Rectal smooth muscle tissue (tissue), 1 donor: Measurements from ENCODE around the gene GJC2.
"Not testable (repeated sequence)": the region's sequence is repeated elsewhere in the genome, so short reads cannot be mapped to it uniquely, and the experiment has no call there.

Experiments
- H3K27ac ChIP-seq: one replicate; pipeline ENCODE4 v1.7.0; 2013; ENCODE audit warnings: low read depth, low read length, inconsistent platforms
- H3K27me3 ChIP-seq: one replicate; pipeline ENCODE4 v1.7.0; 2013; ENCODE audit warnings: low read length; ENCODE audit not compliant: control insufficient read depth, insufficient read depth
- H3K36me3 ChIP-seq: one replicate; pipeline ENCODE4 v1.7.0; 2013; ENCODE audit warnings: low read length; ENCODE audit not compliant: control insufficient read depth, insufficient read depth
- H3K4me1 ChIP-seq: one replicate; pipeline ENCODE4 v1.7.0; 2013; ENCODE audit warnings: low read length; ENCODE audit not compliant: control insufficient read depth, insufficient read depth
- H3K4me3 ChIP-seq: one replicate; pipeline ENCODE4 v1.7.0; 2013; ENCODE audit warnings: low read length
- H3K9ac ChIP-seq: one replicate; pipeline ENCODE4 v1.7.0; 2013; ENCODE audit warnings: low read length

The GJC2 gene

GRCh38 chr1:228184152-228184551 is 34.4 kb downstream of the GJC2 start:
- Histone ChIP-seq H3K27ac (no peak overlapping the region), H3K4me3 (no peak overlapping the region), H3K27me3 (no peaks in the 10 kb centered on the region), H3K9ac (no peak overlapping the region), H3K36me3 (peaks cover 3% of the 10 kb centered on the region), H3K4me1 (peaks cover 3% of the 10 kb centered on the region)

- no peak overlapping the region for H3K4me3 ChIP-seq
- no peak overlapping the region for H3K27ac ChIP-seq
- H3K27me3 ChIP-seq = no peaks in the 10 kb centered on the region
- peaks cover 3% of the 10 kb centered on the region for H3K36me3 ChIP-seq
- no peak overlapping the region for H3K9ac ChIP-seq
- H3K4me1 ChIP-seq = no peaks in the 10 kb centered on the region
Measured at GRCh38 chr1:228185641-228185965, 35.9 kb downstream of the GJC2 start.

GRCh38 chr1:228188249-228188648 is 38.5 kb downstream of the GJC2 start:
- H3K9ac ChIP-seq, H3K27me3 ChIP-seq, H3K27ac ChIP-seq, H3K4me1 ChIP-seq, H3K36me3 ChIP-seq, H3K4me3 ChIP-seq: not testable (repeated sequence)

GRCh38 chr1:228190182-228190581 is 40.5 kb downstream of the GJC2 start:
- H3K9ac ChIP-seq = no peak overlapping the region
- H3K36me3 ChIP-seq = no peaks in the 10 kb centered on the region
- H3K4me1 ChIP-seq = no peaks in the 10 kb centered on the region
- no peaks in the 10 kb centered on the region for H3K27me3 ChIP-seq
- H3K4me3 ChIP-seq = no peak overlapping the region
- H3K27ac ChIP-seq = no peak overlapping the region

- no peak overlapping the region for H3K27ac ChIP-seq
- no peak overlapping the region for H3K4me3 ChIP-seq
- H3K4me1 ChIP-seq = no peaks in the 10 kb centered on the region
- no peak overlapping the region for H3K9ac ChIP-seq
- H3K36me3 ChIP-seq = no peaks in the 10 kb centered on the region
- no peaks in the 10 kb centered on the region for H3K27me3 ChIP-seq
Measured at GRCh38 chr1:228190778-228191177, 41.0 kb downstream of the GJC2 start.

- Histone ChIP-seq H3K4me1 (no peaks in the 10 kb centered on the region), H3K27me3 (no peaks in the 10 kb centered on the region), H3K27ac (no peak overlapping the region), H3K9ac (no peak overlapping the region), H3K36me3 (no peaks in the 10 kb centered on the region), H3K4me3 (no peak overlapping the region)
Measured at GRCh38 chr1:228194436-228194835, 44.7 kb downstream of the GJC2 start.

GRCh38 chr1:228194921-228195812 is 45.4 kb downstream of the GJC2 start:
- Histone ChIP-seq H3K4me1 (no peaks in the 10 kb centered on the region), H3K9ac (no peak overlapping the region), H3K36me3 (no peaks in the 10 kb centered on the region), H3K4me3 (no peak overlapping the region), H3K27me3 (no peaks in the 10 kb centered on the region), H3K27ac (no peak overlapping the region)

- Histone ChIP-seq H3K27me3 (no peaks in the 10 kb centered on the region), H3K36me3 (no peaks in the 10 kb centered on the region), H3K4me1 (no peaks in the 10 kb centered on the region), H3K9ac (no peak overlapping the region), H3K4me3 (no peak overlapping the region), H3K27ac (no peak overlapping the region)
Measured at GRCh38 chr1:228197555-228198147, 47.9 kb downstream of the GJC2 start.

- H3K4me3 ChIP-seq = no peak overlapping the region
- H3K27me3 ChIP-seq = no peaks in the 10 kb centered on the region
- H3K27ac ChIP-seq = no peak overlapping the region
Measured at GRCh38 chr1:228198977-228199590, 49.4 kb downstream of the GJC2 start.

GRCh38 chr1:228204958-228205357 is 55.2 kb downstream of the GJC2 start:
- no peak overlapping the region for H3K9ac ChIP-seq
- H3K4me1 ChIP-seq = no peaks in the 10 kb centered on the region
- no peak overlapping the region for H3K27ac ChIP-seq
- no peak overlapping the region for H3K4me3 ChIP-seq
- H3K27me3 ChIP-seq = no peaks in the 10 kb centered on the region
- H3K36me3 ChIP-seq = no peaks in the 10 kb centered on the region

More at GRCh38 chr1:228198977-228199590, 49.4 kb downstream of the GJC2 start:
- Histone ChIP-seq H3K9ac (no peak overlapping the region), H3K36me3 (no peaks in the 10 kb centered on the region), H3K4me1 (no peaks in the 10 kb centered on the region)

GRCh38 chr1:228205526-228206436 is 56.1 kb downstream of the GJC2 start:
- Histone ChIP-seq H3K36me3 (no peaks in the 10 kb centered on the region), H3K4me1 (no peaks in the 10 kb centered on the region), H3K4me3 (no peak overlapping the region), H3K27me3 (no peaks in the 10 kb centered on the region), H3K27ac (no peak overlapping the region), H3K9ac (no peak overlapping the region)
